T-helper 2 cell (primary cell): ENCODE results near the gene LMO1.

ENCODE experiments used
- DNase-seq, 5 experiments: peaks; one replicate each; pipeline versions ENCODE4 v3.0.0 to v3.0.0-alpha.2; 2012 to 2022

LMO1 gene

GRCh38 chr11:8203414-8203715 is 60.3 kb downstream of the LMO1 start:
- DNase-seq, result no peak

- no peak for DNase-seq
Observed at GRCh38 chr11:8202516-8203413, 60.9 kb downstream of the LMO1 start.

- no peak for DNase-seq
Observed at GRCh38 chr11:8201644-8202365, 61.9 kb downstream of the LMO1 start.

- no peak for DNase-seq
Observed at GRCh38 chr11:8199676-8200075, 64.0 kb downstream of the LMO1 start.

GRCh38 chr11:8196749-8197148 is 66.9 kb downstream of the LMO1 start:
- no peak for DNase-seq

GRCh38 chr11:8194956-8195355 is 68.7 kb downstream of the LMO1 start:
- no peak for DNase-seq

- DNase-seq, result no peak
Observed at GRCh38 chr11:8192896-8193209, 70.8 kb downstream of the LMO1 start.

GRCh38 chr11:8192016-8192895 is 71.4 kb downstream of the LMO1 start:
- peak in 2 of 5 experiments; percentile 10 to 19 for DNase-seq

- no peak for DNase-seq
Observed at GRCh38 chr11:8190431-8190830, 73.2 kb downstream of the LMO1 start.

- no peak for DNase-seq
Observed at GRCh38 chr11:8186429-8186828, 77.2 kb downstream of the LMO1 start.

GRCh38 chr11:8183111-8183510 is 80.6 kb downstream of the LMO1 start:
- DNase-seq, result no peak

GRCh38 chr11:8180469-8180868 is 83.2 kb downstream of the LMO1 start:
- no peak for DNase-seq

GRCh38 chr11:8178297-8178696 is 85.4 kb downstream of the LMO1 start:
- no peak for DNase-seq

- DNase-seq, result no peak
Observed at GRCh38 chr11:8177136-8177535, 86.5 kb downstream of the LMO1 start.
